K562 (cell line): ENCODE measurements around the gene SMYD1. TPM values are rescaled to one million over a fixed set of nuclear protein-coding genes. Genes with fewer than 3 reads are reported as not detected.

Experiments used
- ATAC-seq: fragments of 200-7000 bp; cut with Tn5 transposase; 3 replicates; pipeline ENCODE4 v1.9.1; 2020; ENCODE audit warnings: moderate library complexity
- BruUV-seq: library from RNA; stranded (reverse); fragments of 400-500 nt; replicated peaks from 2 replicates; lab custom pipeline; 2021; lab: Mats Ljungman, UMichigan
- CTCF ChIA-PET: fragments of 300-600 bp; formaldehyde crosslinking; extraction: SDS; loops from one replicate; lab custom pipeline; 2021; ENCODE audit warnings: low intra/inter-chr PET ratio; lab: Yijun Ruan, JAX
- POLR2A ChIA-PET: fragments of 300-600, 350-650 bp; sonication (Branson Sonifier 250); formaldehyde crosslinking; extraction: SDS; loops from one replicate; lab custom pipeline; 2021; ENCODE audit warnings: antibody characterized with exemption, inconsistent platforms; lab: Yijun Ruan, JAX
- DNase-seq, 4 experiments: peaks; one replicate each; pipeline versions ENCODE4 v3.0.0 to v3.0.0-alpha.2; 2011 to 2018; ENCODE audit warnings: low spot score in 3 of 4, mixed read lengths in 3 of 4; ENCODE audit errors: extremely low read depth in 1 of 4
- FAIRE-seq: peaks from 2 replicates; lab custom pipeline; 2011; peaks lifted over from hg19 to GRCh38; lab: Jason Lieb, UNC
- H2AFZ ChIP-seq: 2 replicates; pipeline ENCODE4 v1.6.0; 2011; ENCODE audit warnings: low read depth, low read length, control low read depth, inconsistent platforms
- H3K27ac ChIP-seq: fragments of 200-600 bp; 3 replicates; pipeline ENCODE4 v1.8.0; 2011; ENCODE audit warnings: low read depth, mild to moderate bottlenecking, control low read depth, inconsistent platforms, low read length, moderate library complexity, mixed read lengths; ENCODE audit errors: extremely low read depth
- H3K27me3 ChIP-seq, 2 experiments: fragments of 300-600 bp in 1 of 2; 2 replicates in 1 of 2; 3 replicates in 1 of 2; pipeline versions ENCODE4 v1.6.0 to v1.8.0; 2011; ENCODE audit warnings: inconsistent platforms in 2 of 2, low read length in 2 of 2, mild to moderate bottlenecking in 1 of 2, mixed read lengths in 1 of 2, moderate library complexity in 1 of 2; ENCODE audit not compliant: control insufficient read depth in 2 of 2, insufficient read depth in 2 of 2
- H3K36me3 ChIP-seq: fragments of 300-600 bp; 3 replicates; pipeline ENCODE4 v1.8.0; 2011; ENCODE audit warnings: mild to moderate bottlenecking, low read length, inconsistent platforms; ENCODE audit not compliant: control insufficient read depth, insufficient read depth
- H3K4me1 ChIP-seq, 2 experiments: fragments of 200-600 bp in 1 of 2; replicated peaks in 1 of 2; 2 replicates in 1 of 2; 3 replicates in 1 of 2; pipeline versions ENCODE4 v1.5.1 to v1.8.0; 2011; ENCODE audit warnings: inconsistent platforms in 2 of 2, low read length in 2 of 2, mild to moderate bottlenecking in 1 of 2, mixed read lengths in 1 of 2, moderate library complexity in 1 of 2; ENCODE audit not compliant: control insufficient read depth in 2 of 2, insufficient read depth in 2 of 2
- H3K4me2 ChIP-seq: 2 replicates; pipeline ENCODE4 v1.6.1; 2011; ENCODE audit warnings: low read length, control low read depth, inconsistent platforms, mixed read lengths; ENCODE audit not compliant: insufficient read depth
- H3K4me3 ChIP-seq: fragments of 200-600 bp; sonication (generic), shearing (Covaris generic); 2 replicates; pipeline ENCODE4 v1.5.1; 2016; ENCODE audit warnings: control low read depth, inconsistent platforms
- H3K79me2 ChIP-seq: fragments of 200-600 bp; 3 replicates; pipeline ENCODE4 v1.8.0; 2011; ENCODE audit warnings: low read length, inconsistent platforms; ENCODE audit not compliant: control insufficient read depth, insufficient read depth
- H3K9ac ChIP-seq, 2 experiments: 2 replicates each; pipeline versions ENCODE4 v1.6.0 to v1.6.1; 2011; ENCODE audit warnings: low read depth in 2 of 2, low read length in 2 of 2, control low read depth in 1 of 2, inconsistent platforms in 1 of 2, mild to moderate bottlenecking in 1 of 2, mixed read lengths in 1 of 2; ENCODE audit not compliant: insufficient read depth in 1 of 2
- H3K9me1 ChIP-seq: one replicate; pipeline ENCODE4 v1.6.0; 2011; ENCODE audit warnings: inconsistent platforms, mild to moderate bottlenecking, low read length, moderate library complexity; ENCODE audit not compliant: control insufficient read depth, insufficient read depth
- H3K9me3 ChIP-seq: replicated peaks from 2 replicates; pipeline ENCODE4 v1.5.1; 2011; ENCODE audit warnings: low read depth, low read length, inconsistent platforms; ENCODE audit not compliant: control insufficient read depth, insufficient read depth
- H4K20me1 ChIP-seq: replicated peaks from 2 replicates; pipeline ENCODE4 v1.6.1; 2011; ENCODE audit warnings: low read length, inconsistent platforms, mixed read lengths; ENCODE audit not compliant: control insufficient read depth, insufficient read depth
- ATF7 ChIP-seq: fragments of 450-650 bp; IDR thresholded peaks from 2 replicates; pipeline ENCODE4 v1.7.1; 2014; ENCODE audit warnings: mild to moderate bottlenecking, moderate library complexity
- MAFK ChIP-seq: IDR thresholded peaks from 2 replicates; pipeline ENCODE4 v1.6.1; 2011; ENCODE audit warnings: low read length, improper control_type of control experiment
- POLR3A ChIP-seq: IDR thresholded peaks from 2 replicates; pipeline ENCODE4 v1.6.1; 2011; ENCODE audit warnings: borderline replicate concordance, mild to moderate bottlenecking, moderate library complexity; ENCODE audit not compliant: insufficient read length, insufficient read depth; ENCODE audit errors: extremely low read depth
- RBM39 ChIP-seq: fragments of 200-400 bp; formaldehyde crosslinking; optimal IDR thresholded peaks from 2 replicates; pipeline ENCODE3; 2018; ENCODE audit warnings: low read depth, low read length
- ZFP36 ChIP-seq: fragments of 150-350 bp; IDR thresholded peaks from 2 replicates; pipeline ENCODE4 v1.6.1; 2018; ENCODE audit warnings: low read length, low read depth; ENCODE audit not compliant: partially characterized antibody
- ZNF12 ChIP-seq: sonication (generic); formaldehyde crosslinking; IDR thresholded peaks from 2 replicates; pipeline ENCODE4 v1.4.0; 2020; ENCODE audit warnings: mild to moderate bottlenecking, missing genetic modification reagents
- ZNF717 ChIP-seq: fragments of 250-450 bp; sonication (Bioruptor Pico); IDR thresholded peaks from 2 replicates; pipeline ENCODE4 v1.5.0; 2021
- whole genome bisulfite sequencing: fragments of 100-300 bp; shearing (Covaris generic); methylation state at CpG from one replicate; pipeline ENCODE4 v1.1.6; 2016; ENCODE audit warnings: low coverage, mixed read lengths; ENCODE audit not compliant: insufficient coverage; ENCODE audit errors: missing lambda C conversion rate; 5-methylcytosine and 5-hydroxymethylcytosine counted together
- in situ Hi-C: fragments of 300-500 bp; cut with MboI; formaldehyde crosslinking; loops from 4 replicates; pipeline ENCODE4 v1.15.0; 2018; ENCODE audit warnings: inconsistent platforms, mixed read lengths
- intact Hi-C: fragments of 100-400 bp; cut with micrococcal nuclease; formaldehyde crosslinking; loops from 2 replicates; pipeline ENCODE4 v1.14.2; 2022
- polyA plus RNA-seq, 8 experiments: library from polyadenylated mRNA; depleted of rRNA in 4 of 8; stranded (reverse) in 5 of 8; unstranded in 3 of 8; fragments of >200 nt; fragmentation: Nextera tagmentation in 2 of 8; fragmentation: Illumina TruSeq in 1 of 8; extraction: Ambion mirVana in 2 of 8; extraction: Trizol in 1 of 8; gene quantifications; 2 replicates each; pipeline versions ENCODE4 v1.2.1 to v1.2.3, GENCODE V29; 2011 to 2014; ENCODE audit warnings: inconsistent platforms in 1 of 8, missing spikeins in 1 of 8
- total RNA-seq, 7 experiments: library from RNA; depleted of rRNA in 6 of 7; stranded (reverse); fragments of >200 nt in 6 of 7; fragmentation: Illumina TruSeq in 2 of 7; extraction: Trizol in 2 of 7; gene quantifications; 2 replicates each; pipeline versions ENCODE4 v1.2.1 to v1.2.3, GENCODE V29; 2011 to 2021; ENCODE audit warnings: low replicate concordance in 1 of 7
- TF ChIP-seq, protein P1 (sequence below): fragments of 450-650 bp; IDR thresholded peaks from 2 replicates; pipeline ENCODE4 v1.6.1; 2017; ENCODE audit warnings: mild to moderate bottlenecking, moderate library complexity
- TF ChIP-seq, protein P2 (sequence below): IDR thresholded peaks from 3 replicates; pipeline ENCODE4 v1.6.1; 2011; ENCODE audit warnings: borderline replicate concordance, mild to moderate bottlenecking; ENCODE audit not compliant: insufficient read length, insufficient read depth

The SMYD1 gene
- total and polyA plus RNA-seq, 9 of the 15 experiments (the other 6 are each of a cell fraction or from before 2014, with no cell fraction given) = not detected

DNA sequence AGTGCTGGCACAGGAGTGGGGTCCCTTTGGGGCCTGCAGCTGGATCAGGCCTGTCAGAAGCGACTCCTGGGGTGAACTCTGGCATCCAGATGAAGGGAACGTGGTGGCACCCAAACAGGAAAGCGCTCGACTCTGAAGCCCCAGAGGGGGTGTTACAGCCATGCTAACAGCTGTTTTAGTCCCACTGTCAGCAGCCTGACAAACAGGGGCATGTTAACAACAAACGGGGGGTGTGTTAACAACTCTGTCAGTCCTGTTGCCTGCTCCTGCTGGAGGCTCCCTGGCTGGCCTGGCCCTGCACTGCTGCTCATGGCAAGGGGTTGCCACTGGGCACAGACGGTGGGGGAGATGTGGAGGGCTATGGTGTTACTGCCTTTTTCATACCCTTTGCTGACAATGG, 48.7 kb upstream of the SMYD1 start:
- BruUV-seq = no TSS peak
- POLR2A ChIA-PET = no interaction called here
- WGBS = 71% methylated on average over 6 of the region's 6 CpGs
- no peaks in the 10 kb centered on the region for H3K9me1 ChIP-seq
- no peak for ATAC-seq
- H3K36me3 ChIP-seq = no peaks in the 10 kb centered on the region
- no peak for DNase-seq
- no peak overlapping the region for H3K27ac ChIP-seq
- no peak overlapping the region for H3K4me3 ChIP-seq
- no peak overlapping the region for H2AFZ ChIP-seq
- intact Hi-C loops = loop anchor here (5.0 kb wide), 1 partner anchor 143 kb away; no protein-coding TSS in a partner anchor
- H3K9me3 ChIP-seq = peaks cover 2% of the 10 kb centered on the region; the same call in 1 of the 2 replicates
- CTCF ChIA-PET = no interaction called here
- in situ Hi-C loops = loop anchor here (10.0 to 25.0 kb wide), 3 partner anchors 136 to 782 kb away; no protein-coding TSS in a partner anchor
- no peak overlapping the region for H3K4me2 ChIP-seq
- no peak for FAIRE-seq
- no peaks in the 10 kb centered on the region; the same call in 1 of the 2 replicates for H4K20me1 ChIP-seq
- peaks cover 17% of the 10 kb centered on the region in 2 experiments; a peak in 4 of 5 replicates for H3K4me1 ChIP-seq
- TF ChIP-seq ZNF717 (CRISPR knock-in tag) (no peak), ZNF12 (CRISPR knock-in tag) (no peak), ATF7 (no peak), POLR3A (no peak), RBM39 (no peak), MAFK (no peak), ZFP36 (no peak)
- TF ChIP-seq, protein P1, sequence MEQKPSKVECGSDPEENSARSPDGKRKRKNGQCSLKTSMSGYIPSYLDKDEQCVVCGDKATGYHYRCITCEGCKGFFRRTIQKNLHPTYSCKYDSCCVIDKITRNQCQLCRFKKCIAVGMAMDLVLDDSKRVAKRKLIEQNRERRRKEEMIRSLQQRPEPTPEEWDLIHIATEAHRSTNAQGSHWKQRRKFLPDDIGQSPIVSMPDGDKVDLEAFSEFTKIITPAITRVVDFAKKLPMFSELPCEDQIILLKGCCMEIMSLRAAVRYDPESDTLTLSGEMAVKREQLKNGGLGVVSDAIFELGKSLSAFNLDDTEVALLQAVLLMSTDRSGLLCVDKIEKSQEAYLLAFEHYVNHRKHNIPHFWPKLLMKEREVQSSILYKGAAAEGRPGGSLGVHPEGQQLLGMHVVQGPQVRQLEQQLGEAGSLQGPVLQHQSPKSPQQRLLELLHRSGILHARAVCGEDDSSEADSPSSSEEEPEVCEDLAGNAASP = no peak
- TF ChIP-seq, protein P2, sequence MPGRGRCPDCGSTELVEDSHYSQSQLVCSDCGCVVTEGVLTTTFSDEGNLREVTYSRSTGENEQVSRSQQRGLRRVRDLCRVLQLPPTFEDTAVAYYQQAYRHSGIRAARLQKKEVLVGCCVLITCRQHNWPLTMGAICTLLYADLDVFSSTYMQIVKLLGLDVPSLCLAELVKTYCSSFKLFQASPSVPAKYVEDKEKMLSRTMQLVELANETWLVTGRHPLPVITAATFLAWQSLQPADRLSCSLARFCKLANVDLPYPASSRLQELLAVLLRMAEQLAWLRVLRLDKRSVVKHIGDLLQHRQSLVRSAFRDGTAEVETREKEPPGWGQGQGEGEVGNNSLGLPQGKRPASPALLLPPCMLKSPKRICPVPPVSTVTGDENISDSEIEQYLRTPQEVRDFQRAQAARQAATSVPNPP = no peak
- no peaks in the 10 kb centered on the region for H3K79me2 ChIP-seq
- H3K27me3 ChIP-seq = no peaks in the 10 kb centered on the region
- no peak overlapping the region for H3K9ac ChIP-seq
